Panc1 (cell line): ENCODE data around the gene DNM3. TPM values are rescaled to one million over a fixed set of nuclear protein-coding genes. Genes with fewer than 3 reads are reported as not detected.

Experiments
- ATAC-seq: fragments of 200-7000 bp; cut with Tn5 transposase; 2 replicates; pipeline ENCODE4 v1.9.1; 2020; ENCODE audit warnings: mild to moderate bottlenecking, moderate library complexity
- BruUV-seq: library from RNA; stranded (reverse); fragments of 400-500 nt; replicated peaks from 2 replicates; lab custom pipeline; 2021; lab: Mats Ljungman, UMichigan
- CTCF ChIA-PET: fragments of 300-600 bp; sonication (Branson Sonifier 250); formaldehyde crosslinking; loops from one replicate; lab custom pipeline; 2022; ENCODE audit warnings: antibody characterized with exemption; lab: Charles Lee
- POLR2A ChIA-PET: fragments of 300-600 bp; sonication (Branson Sonifier 250); formaldehyde crosslinking; loops from one replicate; lab custom pipeline; 2022; ENCODE audit warnings: antibody characterized with exemption; lab: Charles Lee
- DNase-seq: peaks from one replicate; pipeline ENCODE4 v3.0.0-alpha.2; 2010; ENCODE audit warnings: low read depth, low spot score
- H3K27ac ChIP-seq: 2 replicates; pipeline ENCODE4 v1.5.1; 2011; ENCODE audit warnings: mild to moderate bottlenecking, low read length, inconsistent platforms
- H3K27me3 ChIP-seq: fragments of 200-500 bp; sonication (Bioruptor generic); 2 replicates; pipeline ENCODE4 v1.6.0; 2014; ENCODE audit warnings: low read length, inconsistent platforms; ENCODE audit not compliant: control insufficient read depth, insufficient read depth
- H3K36me3 ChIP-seq: fragments of 200-500 bp; sonication (Bioruptor generic); 2 replicates; pipeline ENCODE4 v1.5.1; 2014; ENCODE audit warnings: inconsistent platforms, mild to moderate bottlenecking, low read length, moderate library complexity; ENCODE audit not compliant: control insufficient read depth, insufficient read depth
- H3K4me1 ChIP-seq: 2 replicates; pipeline ENCODE4 v1.5.1; 2011; ENCODE audit warnings: inconsistent platforms, mild to moderate bottlenecking, low read length, moderate library complexity; ENCODE audit not compliant: control insufficient read depth, insufficient read depth
- H3K4me3 ChIP-seq, 2 experiments: 2 replicates each; pipeline ENCODE4 v1.5.1; 2011 to 2012; ENCODE audit warnings: low read depth in 2 of 2, low read length in 2 of 2, mild to moderate bottlenecking in 2 of 2, inconsistent platforms in 1 of 2, moderate library complexity in 1 of 2
- H3K9me3 ChIP-seq: fragments of 200-500 bp; sonication (Bioruptor generic); 2 replicates; pipeline ENCODE4 v1.5.1; 2014; ENCODE audit warnings: low read depth, mild to moderate bottlenecking, inconsistent platforms, low read length, moderate library complexity; ENCODE audit not compliant: control insufficient read depth, insufficient read depth
- POLR2AphosphoS5 ChIP-seq: IDR thresholded peaks from 2 replicates; pipeline ENCODE4 v1.6.1; 2012; ENCODE audit warnings: mild to moderate bottlenecking, low read depth, low read length, moderate library complexity
- REST ChIP-seq, 2 experiments: IDR thresholded peaks; 2 replicates each; pipeline ENCODE4 v1.6.1; 2011 to 2012; ENCODE audit warnings: low read depth in 2 of 2, control low read depth in 1 of 2, low read length in 1 of 2, mild to moderate bottlenecking in 1 of 2, moderate library complexity in 1 of 2; ENCODE audit not compliant: insufficient read depth in 1 of 2
- SIN3A ChIP-seq: IDR thresholded peaks from 2 replicates; pipeline ENCODE4 v1.6.1; 2012; ENCODE audit warnings: low read depth, mild to moderate bottlenecking, low read length, moderate library complexity, borderline replicate concordance; ENCODE audit not compliant: insufficient read depth
- TCF7L2 ChIP-seq: IDR thresholded peaks from 2 replicates; pipeline ENCODE4 v1.6.1; 2011; ENCODE audit warnings: mild to moderate bottlenecking, low read depth, low read length, inconsistent platforms
- in situ Hi-C: cut with HindIII; loops from 2 replicates; pipeline ENCODE4 v1.10.0; 2016; ENCODE audit warnings: low sequenced_read_pairs, low pct_unique_long_range_greater_than_20kb
- intact Hi-C: fragments of 100-400 bp; cut with micrococcal nuclease; formaldehyde crosslinking; loops from one replicate; pipeline ENCODE4 v1.10.0; 2022; ENCODE audit not compliant: unreplicated experiment
- total RNA-seq: library from RNA; stranded (reverse); gene quantifications from one replicate; pipeline ENCODE4 v1.2.1, GENCODE V29; 2021; ENCODE audit not compliant: unreplicated experiment
- TF ChIP-seq, protein P1 (sequence below): fragments of 450-650 bp; IDR thresholded peaks from 2 replicates; pipeline ENCODE4 v1.5.1; 2017; ENCODE audit warnings: mild to moderate bottlenecking

The DNM3 gene
- total RNA-seq, 1 experiment from 2014 or later, result 0.46 TPM

- CTCF ChIA-PET, result no interaction called here
- TF ChIP-seq SIN3A, result no peak
- peaks cover 3% of the 10 kb centered on the region for H3K27me3 ChIP-seq
- H3K36me3 ChIP-seq, result no peaks in the 10 kb centered on the region
- BruUV-seq, result no TSS peak
- no peaks in the 10 kb centered on the region for H3K4me1 ChIP-seq
- intact Hi-C loops, result no loop called here
- POLR2A ChIA-PET, result no interaction called here
- DNase-seq (no peak), ATAC-seq (no peak)
- H3K4me3 ChIP-seq, result no peak overlapping the region
- in situ Hi-C loops, result no loop called here
- H3K9me3 ChIP-seq, result no peaks in the 10 kb centered on the region
- H3K27ac ChIP-seq, result no peak overlapping the region
Measured at GRCh38 chr1:171864308-171864707, 23.0 kb downstream of the DNM3 start.

DNA sequence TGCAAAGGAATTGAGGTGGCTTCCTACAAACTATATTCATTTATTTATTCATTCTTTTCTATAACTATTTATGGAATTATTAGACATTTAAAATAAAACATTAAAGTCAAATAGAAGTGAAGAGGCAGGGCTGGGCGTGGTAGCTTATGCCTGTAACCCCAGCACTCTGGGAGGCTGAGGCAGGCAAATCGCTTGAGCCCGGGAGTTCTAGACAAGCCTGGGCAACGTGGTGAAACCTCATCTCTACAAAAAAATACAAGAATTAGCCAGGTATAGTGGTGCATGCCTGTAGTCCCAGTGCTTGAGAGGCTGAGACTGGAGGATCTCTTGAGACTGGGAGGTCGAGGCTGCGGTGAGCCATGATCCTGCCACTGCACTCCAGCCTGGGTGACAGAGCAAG is 23.8 kb downstream of the DNM3 start:
- H3K4me1 ChIP-seq, result no peaks in the 10 kb centered on the region
- no TSS peak for BruUV-seq
- POLR2A ChIA-PET, result no interaction called here
- ATAC-seq (no peak), DNase-seq (no peak)
- TF ChIP-seq SIN3A, result no peak
- no peak for TF ChIP-seq TCF7L2
- no peak for TF ChIP-seq POLR2AphosphoS5
- TF ChIP-seq, protein P1, sequence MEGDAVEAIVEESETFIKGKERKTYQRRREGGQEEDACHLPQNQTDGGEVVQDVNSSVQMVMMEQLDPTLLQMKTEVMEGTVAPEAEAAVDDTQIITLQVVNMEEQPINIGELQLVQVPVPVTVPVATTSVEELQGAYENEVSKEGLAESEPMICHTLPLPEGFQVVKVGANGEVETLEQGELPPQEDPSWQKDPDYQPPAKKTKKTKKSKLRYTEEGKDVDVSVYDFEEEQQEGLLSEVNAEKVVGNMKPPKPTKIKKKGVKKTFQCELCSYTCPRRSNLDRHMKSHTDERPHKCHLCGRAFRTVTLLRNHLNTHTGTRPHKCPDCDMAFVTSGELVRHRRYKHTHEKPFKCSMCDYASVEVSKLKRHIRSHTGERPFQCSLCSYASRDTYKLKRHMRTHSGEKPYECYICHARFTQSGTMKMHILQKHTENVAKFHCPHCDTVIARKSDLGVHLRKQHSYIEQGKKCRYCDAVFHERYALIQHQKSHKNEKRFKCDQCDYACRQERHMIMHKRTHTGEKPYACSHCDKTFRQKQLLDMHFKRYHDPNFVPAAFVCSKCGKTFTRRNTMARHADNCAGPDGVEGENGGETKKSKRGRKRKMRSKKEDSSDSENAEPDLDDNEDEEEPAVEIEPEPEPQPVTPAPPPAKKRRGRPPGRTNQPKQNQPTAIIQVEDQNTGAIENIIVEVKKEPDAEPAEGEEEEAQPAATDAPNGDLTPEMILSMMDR, result no peak
- no peak for TF ChIP-seq REST (IDR thresholded peaks at IDR 0.05; ENCODE audit: insufficient read depth in 1 of 2, low read depth in 2 of 2, low read length in 1 of 2)
- intact Hi-C loops (no loop called here), in situ Hi-C loops (no loop called here)
- H3K4me3 ChIP-seq, result no peak overlapping the region
- H3K27me3 ChIP-seq, result peaks cover 3% of the 10 kb centered on the region
- H3K27ac ChIP-seq, result no peak overlapping the region
- CTCF ChIA-PET, result no interaction called here
- H3K36me3 ChIP-seq, result no peaks in the 10 kb centered on the region
- no peaks in the 10 kb centered on the region for H3K9me3 ChIP-seq

GRCh38 chr1:171867236-171867635 is 25.9 kb downstream of the DNM3 start:
- no peaks in the 10 kb centered on the region for H3K4me1 ChIP-seq
- TF ChIP-seq, protein P1, result no peak
- TF ChIP-seq REST (IDR thresholded peaks at IDR 0.05; ENCODE audit: insufficient read depth in 1 of 2, low read depth in 2 of 2, low read length in 1 of 2) (no peak), POLR2AphosphoS5 (no peak), SIN3A (no peak), TCF7L2 (no peak)
- peaks cover 3% of the 10 kb centered on the region for H3K27me3 ChIP-seq
- POLR2A ChIA-PET, result no interaction called here
- no peaks in the 10 kb centered on the region for H3K36me3 ChIP-seq
- CTCF ChIA-PET, result no interaction called here
- ATAC-seq (no peak), DNase-seq (no peak)
- H3K9me3 ChIP-seq, result no peaks in the 10 kb centered on the region
- intact Hi-C loops, result no loop called here
- H3K27ac ChIP-seq, result no peak overlapping the region
- no TSS peak for BruUV-seq
- no peak overlapping the region for H3K4me3 ChIP-seq
- in situ Hi-C loops, result no loop called here
